Stimulated activated CD8-positive, alpha-beta memory T cell treated with anti-CD3 and anti-CD28 coated beads, Interleukin-4, amount 100 ng/mL, for 1 hour (primary cell): ENCODE measurements around the gene CCR7.
"Not testable (repeated sequence)": the region's sequence is repeated elsewhere in the genome, so short reads cannot be mapped to it uniquely, and the experiment has no call there.

Source experiments
- DNase-seq, 2 donors: peaks; one replicate each; pipeline ENCODE4 v3.0.0-alpha.2; 2020; ENCODE audit warnings: low read depth in 2 of 2, low spot score in 1 of 2

Gene CCR7

GRCh38 chr17:40597556-40598300 is 32.5 kb upstream of the CCR7 start:
- no peak for DNase-seq

DNA sequence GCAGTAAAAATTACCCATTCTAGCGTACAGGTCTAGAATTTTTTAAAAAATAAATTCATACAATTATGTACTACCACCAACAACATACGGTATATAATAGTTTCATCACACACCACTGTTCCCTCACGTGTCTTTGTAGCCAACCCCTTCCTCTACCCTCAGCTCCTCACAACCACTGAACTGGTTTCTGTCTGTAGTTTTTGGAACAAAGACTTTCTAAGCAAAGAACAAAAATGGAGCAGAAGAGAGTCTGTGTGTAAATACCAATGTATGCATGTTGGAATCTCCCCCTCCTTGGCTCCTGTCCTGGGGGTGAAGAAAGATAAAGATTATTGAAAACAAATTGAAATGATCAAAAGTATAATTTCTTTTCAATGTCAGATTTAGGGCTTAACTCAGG is 31.9 kb upstream of the CCR7 start:
- no peak for DNase-seq

DNA sequence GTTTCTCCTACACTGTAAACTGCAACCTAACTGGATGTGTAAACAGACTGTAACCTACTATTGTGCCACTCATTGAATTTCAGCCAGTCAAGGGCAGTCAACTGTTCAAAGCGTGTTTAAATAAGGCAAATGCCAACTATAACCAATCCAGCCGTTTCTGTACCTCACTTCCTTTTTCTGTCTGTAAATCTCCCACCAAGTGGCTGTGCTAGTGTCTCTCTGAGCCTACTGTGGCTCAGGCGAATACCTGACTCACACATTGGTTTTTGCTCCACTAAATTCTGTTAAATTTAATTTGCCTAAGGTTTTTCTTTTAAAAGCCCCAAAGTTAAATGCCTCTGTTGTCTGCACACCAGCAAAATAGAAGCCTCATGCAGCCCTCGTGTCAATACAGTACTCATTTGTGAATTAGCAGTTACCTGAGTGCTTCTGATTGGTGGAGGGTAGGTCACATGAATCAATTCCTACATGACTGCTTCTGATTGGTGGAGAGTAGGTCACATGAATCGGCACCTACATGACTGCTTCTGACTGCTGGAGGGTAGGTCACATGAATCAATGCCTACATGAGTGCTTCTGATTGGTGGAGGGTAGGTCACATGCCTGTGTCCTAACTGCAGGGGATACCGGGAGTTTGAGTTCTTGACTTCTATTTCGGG is 31.1 kb upstream of the CCR7 start:
- no peak for DNase-seq

DNA sequence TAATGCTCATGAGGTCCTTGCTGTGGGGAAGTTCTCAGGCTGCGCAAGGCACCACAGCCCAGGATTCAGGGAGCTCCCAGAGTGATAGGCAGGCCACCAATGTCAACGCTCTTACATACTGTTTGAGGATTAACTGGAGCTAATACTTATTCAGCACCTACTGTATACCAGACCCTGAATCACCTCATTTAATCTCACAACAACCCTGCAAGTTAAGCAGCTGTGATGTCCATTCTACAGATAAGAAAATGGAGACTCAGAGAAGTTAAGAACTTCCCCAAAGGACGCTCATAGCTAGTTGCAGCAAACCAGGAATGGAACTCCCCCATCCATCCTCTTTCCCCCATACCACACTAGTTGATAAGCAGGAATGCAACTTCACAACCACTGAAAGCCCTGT is 25.5 kb upstream of the CCR7 start:
- DNase-seq, result no peak

- DNase-seq, result no peak
Observed at GRCh38 chr17:40588552-40588951, 23.3 kb upstream of the CCR7 start.

- not testable (repeated sequence) for DNase-seq
Observed at GRCh38 chr17:40586264-40586663, 21.0 kb upstream of the CCR7 start.

DNA sequence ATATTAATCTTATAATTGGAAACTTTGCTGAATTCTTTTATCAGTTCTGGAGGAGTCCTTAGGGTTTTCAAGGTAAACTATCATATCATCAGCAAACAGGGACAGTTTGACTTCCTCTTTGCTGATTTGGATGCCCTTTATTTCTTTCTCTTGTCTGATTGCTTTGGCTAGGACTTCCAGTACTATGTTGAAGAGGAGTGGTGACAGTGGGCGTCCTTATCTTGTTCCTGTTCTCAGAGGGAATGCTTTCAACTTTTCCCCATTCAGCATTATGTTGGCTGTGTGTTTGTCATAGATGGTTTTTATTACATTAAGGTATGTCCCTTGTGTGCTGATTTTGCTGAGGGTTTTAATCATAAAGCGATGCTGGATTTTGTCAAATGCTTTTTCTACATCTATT is 19.7 kb upstream of the CCR7 start:
- not testable (repeated sequence) for DNase-seq

DNA sequence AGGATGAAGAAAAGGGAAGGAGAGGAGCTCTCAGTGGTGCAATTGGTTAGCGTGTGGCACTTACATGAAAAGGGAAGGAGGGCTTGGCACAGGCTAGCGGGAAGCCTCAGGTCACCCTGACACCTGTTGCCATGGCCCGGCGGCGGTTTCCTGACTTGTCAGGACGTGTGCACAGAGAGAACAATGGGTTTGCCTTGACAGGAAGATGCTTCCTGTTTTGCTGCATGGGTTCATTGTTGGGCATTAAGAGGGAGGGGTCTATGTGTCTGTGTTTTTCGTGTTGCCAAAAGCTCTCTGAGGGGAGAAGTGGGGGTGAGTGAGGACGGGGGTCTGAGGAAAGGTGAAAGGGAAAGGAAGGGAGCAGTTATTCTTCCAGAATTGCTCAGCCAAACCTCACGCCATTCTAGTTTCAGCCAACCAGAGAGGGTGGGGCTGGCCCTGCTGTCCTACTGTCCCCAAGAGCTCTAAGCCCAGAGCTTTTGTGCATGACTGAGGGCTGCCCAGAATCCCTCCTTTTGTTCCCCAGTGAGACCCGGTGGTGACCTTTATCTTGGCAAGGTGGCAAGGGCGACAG is 17.1 kb upstream of the CCR7 start:
- DNase-seq, result no peak

- DNase-seq, result no peak
Observed at GRCh38 chr17:40580140-40580539, 14.9 kb upstream of the CCR7 start.

DNA sequence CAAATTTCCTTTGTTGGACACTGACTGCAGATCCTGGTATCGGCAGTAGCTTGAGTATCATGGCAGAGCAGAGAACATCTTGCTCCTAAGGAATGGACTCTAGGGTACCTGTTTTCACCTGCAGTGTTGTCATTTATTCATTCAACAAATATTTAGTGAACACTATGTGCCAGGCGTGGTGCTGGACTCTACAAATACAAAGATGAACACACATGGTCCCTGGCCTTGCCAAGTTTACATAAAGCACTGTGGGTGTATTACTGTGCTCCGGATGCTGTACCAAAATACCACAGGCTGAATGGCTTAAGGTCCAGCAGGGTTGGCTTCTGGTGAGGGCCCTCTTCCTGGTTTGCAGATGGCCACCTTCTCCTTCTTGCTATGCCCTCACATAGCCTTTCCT is 14.2 kb upstream of the CCR7 start:
- no peak for DNase-seq

GRCh38 chr17:40577611-40578065 is 12.4 kb upstream of the CCR7 start:
- no peak for DNase-seq

DNA sequence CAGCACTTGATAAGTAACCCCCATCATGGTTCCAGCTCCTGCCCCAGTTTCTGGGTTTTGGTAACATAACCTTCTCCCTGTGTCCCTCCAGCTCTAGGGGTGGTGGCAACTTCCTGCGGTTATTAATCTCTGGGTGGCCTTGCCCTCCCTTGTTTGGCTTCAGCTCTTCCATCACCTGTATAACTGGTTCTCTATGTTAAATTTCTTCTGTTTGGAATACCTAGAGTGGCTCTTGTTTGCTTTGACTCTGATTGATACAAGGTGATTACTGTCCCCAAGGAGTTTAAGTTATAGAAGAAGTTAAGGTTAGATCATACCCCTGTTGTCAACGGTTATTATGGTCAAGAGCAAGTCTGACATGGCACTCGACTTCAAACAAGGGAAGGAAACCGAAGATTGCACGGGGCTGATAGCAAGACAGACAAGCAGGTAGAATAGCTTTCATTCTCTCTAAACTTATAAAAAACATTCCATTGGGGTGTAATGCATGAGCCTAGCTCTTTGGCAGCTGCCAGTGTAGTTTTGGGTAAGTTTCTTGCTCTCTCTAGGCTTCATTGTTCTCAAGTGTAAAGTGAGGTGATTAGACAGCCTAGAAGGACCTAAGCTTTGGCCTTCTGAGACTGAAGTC is 11.0 kb upstream of the CCR7 start:
- no peak for DNase-seq

GRCh38 chr17:40574292-40574691 is 9.0 kb upstream of the CCR7 start:
- DNase-seq, result no peak

DNA sequence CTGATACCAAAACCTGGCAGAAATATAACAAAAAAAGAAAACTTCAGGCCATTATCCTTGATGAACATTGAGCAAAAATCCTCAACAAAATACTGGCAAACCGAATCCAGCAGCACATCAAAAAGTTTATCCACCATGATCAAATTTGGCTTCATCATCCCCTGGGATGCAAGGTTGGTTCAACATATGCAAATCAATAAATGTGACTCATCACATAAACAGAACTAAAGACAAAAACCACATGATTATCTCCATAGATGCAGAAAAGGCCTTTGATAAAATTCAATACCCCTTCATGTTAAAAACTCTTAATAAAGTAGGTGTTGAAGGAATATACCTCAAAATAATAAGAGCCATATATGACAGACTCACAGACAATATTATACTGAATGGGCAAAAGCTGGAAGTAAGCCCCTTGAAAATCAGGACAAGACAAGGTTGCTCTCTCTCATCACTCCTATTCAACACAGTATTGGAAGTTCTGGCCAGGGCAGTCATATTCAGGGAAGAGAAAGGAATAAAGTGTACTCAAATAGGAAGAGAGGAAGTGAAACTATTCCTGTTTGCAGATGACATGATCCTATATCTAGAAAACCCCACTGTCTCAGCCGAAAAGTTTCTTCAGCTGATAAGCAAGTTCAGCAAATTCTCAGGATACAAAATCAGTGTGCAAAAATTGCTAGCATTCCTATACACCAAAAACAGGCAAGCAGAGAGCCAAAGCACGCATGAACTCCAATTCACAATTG is 7.1 kb upstream of the CCR7 start:
- DNase-seq, result not testable (repeated sequence)

GRCh38 chr17:40568074-40568836 is 3.0 kb upstream of the CCR7 start:
- no peak for DNase-seq

- no peak for DNase-seq
Observed at GRCh38 chr17:40567377-40567776, 2.1 kb upstream of the CCR7 start.

- no peak for DNase-seq
Observed at GRCh38 chr17:40565769-40566409, 617 bp upstream of the CCR7 start.

- DNase-seq, result no peak
Observed at GRCh38 chr17:40564195-40564882, 933 bp downstream of the CCR7 start.

DNA sequence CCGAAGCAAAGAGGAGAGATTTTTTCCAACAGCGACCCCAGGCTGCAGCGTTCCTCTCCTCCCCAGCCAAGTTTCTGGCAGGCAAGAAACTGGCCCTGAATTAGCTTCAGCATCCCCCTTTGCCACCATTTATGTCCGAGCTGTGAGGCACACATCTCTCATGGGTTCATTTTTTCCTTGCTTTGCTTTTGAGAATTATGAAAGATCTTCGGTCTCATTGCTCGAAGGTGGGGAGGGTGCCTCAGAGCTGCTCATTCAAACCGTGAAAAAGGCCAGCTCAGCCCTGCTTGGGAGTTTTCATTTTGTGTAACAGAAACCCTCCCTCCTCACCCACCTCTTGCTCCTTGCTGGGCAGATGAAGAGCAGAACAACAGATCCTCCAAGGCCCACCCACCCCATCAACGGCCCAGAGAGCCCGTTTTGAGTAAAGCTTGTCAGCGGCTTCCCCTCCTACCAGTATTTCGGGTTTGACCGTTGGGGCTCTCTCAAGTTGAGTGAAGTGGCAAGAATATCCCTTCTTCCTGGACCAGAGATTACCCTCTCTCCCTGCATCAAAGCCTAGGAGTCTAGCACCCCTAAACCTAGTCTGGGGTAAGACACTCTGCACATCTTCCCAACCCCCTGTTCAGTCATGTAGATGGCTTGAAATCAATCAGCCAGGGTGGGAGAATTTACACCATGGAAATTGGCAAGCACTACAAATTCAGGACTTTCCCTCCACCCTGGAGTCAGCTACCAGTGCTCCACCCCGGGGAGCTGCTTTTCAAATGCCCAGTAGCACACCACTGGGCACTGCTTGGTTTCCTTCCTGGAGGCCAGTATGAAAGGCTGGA is 1.8 kb downstream of the CCR7 start:
- no peak for DNase-seq
